Fibroblast of skin of scalp (primary cell): Measurements from ENCODE around the gene PLEKHA5.
"Not testable (repeated sequence)": the region's sequence is repeated elsewhere in the genome, so short reads cannot be mapped to it uniquely, and the experiment has no call there.

Experiments
- DNase-seq: peaks from one replicate; pipeline ENCODE4 v3.0.0-alpha.2; 2013

PLEKHA5 gene

DNA sequence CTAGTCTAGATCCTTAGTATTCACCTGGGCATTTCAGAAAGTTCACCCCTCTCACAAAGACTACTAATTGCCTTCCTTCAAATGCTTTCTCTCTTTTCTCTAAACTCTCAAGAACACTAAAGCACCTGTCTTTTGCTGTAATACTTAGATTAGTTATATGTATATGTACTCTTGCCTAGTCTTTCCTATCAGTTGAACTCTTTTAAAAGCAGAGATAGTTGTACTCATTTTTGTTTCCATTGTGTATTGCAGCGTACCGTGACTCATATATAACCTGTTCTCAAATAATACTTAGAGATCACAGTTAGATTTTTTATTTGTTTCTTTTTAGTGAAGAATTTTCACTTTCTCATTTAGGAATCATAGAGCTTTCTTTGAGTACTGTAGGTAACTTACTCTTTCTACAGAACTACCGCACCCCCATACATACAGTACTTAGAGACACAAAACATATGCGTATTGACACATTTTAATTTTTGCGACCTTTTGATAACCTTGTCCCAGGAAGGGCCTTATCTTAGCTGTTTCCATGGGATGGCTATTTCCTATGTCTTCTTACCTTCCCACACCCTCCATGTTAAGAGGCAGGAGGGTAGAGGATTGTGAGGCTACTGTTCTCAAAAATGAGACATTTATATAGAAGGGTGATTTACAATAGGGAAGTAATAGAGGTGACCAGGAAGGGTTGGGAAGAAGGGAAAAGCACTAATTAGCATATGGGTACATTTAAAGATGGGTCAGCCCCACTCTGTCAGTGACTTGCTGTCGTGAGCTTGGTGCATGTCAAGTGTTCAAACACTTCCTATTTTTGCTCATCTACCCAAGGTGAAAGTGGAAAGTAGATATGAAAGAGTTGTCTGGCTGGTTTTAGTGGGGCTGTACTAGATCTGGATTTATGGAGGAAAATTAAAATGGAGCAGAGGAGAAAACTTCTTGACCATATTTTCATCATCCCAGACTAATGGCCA lies 74.3 kb downstream of the PLEKHA5 start:
- no peak for DNase-seq

DNA sequence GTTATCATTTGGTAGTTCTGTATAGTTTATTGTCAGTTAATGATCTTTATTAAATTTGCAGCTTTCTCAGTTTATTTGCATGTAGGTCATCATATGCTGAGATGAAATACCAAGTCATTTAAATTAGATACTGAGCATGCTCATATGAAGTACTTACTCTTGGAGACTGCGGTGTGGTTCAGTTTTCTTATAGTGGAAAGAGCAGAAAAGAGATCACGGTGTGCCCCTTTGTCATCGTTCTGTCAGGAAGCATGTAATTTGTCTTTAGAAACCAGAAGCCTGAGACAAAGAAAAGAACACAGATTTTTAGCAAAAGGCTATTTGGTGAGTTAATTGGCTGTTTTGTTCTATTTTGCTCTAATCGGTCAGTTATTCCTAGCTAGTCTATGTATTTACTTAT lies 75.6 kb downstream of the PLEKHA5 start:
- no peak for DNase-seq

DNA sequence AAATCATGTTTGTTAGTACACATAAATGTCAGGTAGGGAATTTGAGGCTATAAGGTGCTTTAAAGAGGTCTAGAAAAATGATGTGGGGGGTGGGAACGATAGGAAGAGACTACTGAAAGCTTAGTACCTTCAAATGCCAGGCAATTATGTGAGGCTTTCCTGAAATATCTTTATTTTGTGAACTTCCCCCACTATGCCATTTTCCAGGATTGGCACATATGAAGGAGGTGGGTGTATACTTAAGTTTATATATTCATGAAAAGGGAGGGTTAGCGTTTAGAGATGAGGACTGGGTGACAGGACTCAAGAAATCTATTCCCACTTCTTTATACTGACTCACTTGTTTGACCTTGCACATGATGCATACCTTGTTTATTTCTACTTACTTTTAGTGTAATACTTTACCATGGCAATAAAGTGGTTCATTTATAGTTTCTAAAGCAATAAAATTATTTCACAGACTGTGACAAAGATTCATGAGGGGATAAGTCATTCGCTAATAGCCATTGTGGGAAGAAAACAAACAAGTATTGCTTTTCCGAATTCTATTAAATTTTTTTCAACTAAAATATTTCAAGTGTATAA lies 77.1 kb downstream of the PLEKHA5 start:
- DNase-seq = no peak

DNA sequence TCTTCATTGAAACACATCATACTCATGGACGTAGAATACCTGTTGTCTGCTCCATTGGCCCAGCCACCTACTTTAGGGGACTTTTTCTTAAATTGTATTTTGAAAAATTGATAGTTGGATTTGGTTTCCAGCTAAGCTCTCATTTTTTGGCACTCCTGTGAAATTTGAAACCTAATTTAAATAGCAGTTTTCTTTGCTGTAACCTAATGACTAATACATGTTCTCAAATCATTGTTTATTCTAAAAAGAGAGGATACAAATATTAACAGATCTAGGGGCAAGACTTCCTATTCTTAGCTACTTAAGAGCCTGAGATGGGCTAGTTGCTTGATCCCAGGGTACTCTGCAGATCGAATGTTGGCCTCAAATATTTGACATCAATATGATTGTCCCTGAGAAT lies 78.9 kb downstream of the PLEKHA5 start:
- DNase-seq = no peak

DNA sequence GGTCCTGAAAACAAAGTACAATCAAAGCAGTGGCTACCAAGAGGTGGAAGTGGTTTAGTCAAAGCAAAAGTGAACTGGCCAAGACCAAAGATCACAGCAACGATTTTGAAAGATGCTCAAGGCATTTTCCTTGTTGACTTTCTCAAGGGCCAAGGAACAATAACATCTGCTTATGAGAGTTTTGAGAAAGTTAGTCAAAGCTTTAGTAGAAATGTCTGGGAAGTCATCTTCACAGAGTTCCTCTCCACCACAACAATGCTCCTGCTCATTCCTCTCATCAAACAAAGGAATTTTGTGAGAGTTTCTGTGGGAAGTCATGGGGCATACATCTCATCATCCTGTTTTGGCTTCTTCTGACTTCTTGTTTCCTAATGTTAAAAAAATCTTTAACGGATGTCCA lies 80.1 kb downstream of the PLEKHA5 start:
- peak; percentile 69 for DNase-seq

DNA sequence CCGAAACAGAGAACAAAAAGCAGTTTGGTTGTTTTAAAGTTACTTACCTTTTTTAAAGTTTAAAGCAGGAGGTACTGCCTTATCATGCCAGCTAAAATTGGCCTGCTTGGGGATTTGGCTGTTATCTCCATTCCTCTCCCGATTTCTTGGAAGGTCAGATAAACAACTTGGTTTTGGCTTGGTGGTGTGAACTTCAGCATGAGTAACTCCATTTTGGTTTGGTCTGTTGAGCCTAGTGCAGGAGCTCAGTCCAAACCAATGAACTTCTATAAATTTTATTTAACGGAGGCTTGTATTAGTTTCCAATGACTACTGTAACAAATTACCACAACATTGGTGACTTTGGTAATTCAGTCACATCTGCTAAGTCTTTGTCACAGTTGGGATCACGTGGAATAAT lies 82.3 kb downstream of the PLEKHA5 start:
- DNase-seq = no peak

DNA sequence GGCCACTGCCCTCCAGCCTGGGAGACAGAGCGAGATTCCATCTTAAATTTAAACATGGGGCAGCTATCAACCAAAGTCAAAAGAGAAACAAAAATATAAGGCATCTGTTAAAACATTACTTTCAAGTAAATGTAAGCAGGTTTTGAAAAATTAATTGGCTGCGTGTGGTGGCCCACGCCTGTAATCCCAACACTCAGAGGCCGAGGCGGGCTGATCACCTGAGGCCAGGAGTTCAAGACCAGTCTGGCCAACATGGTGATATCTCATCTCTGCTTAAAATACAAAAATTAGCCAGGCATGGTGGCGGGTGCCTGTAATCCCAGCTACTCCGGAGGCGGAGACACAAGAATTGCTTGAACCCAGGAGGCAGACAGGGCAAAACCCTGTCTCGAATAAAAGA lies 82.7 kb downstream of the PLEKHA5 start:
- no peak for DNase-seq

DNA sequence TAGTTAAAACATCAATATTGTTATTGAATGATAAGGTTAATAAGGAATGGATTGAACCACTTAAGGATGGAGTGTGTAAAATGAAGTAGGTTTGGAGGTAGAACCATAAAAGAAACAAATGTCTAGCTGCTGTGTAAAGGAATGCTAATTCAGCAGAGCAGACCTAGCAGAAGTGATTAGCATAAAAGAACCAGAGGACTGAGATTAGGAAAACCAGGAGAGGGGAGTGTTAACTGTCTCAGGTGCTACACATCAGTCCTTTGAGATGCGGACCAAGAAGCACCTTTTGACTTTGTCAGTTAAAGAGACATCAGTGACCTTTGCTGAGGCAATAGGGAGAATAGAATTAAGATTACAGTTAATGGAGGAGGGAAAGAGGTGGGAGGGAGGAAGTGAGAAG lies 84.5 kb downstream of the PLEKHA5 start:
- no peak for DNase-seq

DNA sequence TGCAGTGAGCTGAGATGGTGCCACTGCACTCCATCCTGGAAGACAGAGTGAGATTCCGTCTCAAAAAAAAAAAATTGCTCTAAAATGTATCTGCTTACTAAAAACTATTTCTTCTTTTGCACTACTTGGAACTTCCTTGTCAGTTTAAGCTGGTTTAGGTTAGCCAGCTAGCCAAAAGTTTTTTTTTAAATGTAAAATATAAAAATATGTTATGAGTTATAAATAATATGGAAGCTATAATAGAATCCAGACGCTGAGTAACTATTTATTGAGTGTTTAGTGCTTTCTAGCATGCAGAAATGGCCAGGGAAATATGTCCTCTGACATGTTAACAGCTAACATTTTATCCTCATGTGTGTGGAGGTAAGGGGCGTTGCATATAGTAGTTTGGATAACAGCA lies 85.6 kb downstream of the PLEKHA5 start:
- no peak for DNase-seq

DNA sequence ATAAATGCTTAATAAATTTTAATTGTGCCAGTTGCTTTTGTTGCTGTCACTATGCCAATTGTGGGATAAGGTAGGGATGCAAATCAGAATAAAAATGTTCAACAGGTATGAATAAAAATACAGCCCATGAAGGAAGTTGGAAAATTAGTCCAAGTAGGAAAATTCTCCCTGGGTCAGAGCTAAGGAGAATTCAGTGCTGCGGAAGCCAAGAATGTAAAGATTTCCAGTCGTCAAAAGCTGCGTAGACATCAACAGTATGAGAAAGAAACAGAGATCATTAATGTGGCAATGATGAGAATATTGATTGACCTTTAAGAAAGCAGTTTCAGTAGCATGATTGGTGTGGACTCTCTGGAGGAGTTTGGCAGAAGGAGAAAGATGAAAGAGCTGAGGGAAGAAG lies 87.9 kb downstream of the PLEKHA5 start:
- no peak for DNase-seq

DNA sequence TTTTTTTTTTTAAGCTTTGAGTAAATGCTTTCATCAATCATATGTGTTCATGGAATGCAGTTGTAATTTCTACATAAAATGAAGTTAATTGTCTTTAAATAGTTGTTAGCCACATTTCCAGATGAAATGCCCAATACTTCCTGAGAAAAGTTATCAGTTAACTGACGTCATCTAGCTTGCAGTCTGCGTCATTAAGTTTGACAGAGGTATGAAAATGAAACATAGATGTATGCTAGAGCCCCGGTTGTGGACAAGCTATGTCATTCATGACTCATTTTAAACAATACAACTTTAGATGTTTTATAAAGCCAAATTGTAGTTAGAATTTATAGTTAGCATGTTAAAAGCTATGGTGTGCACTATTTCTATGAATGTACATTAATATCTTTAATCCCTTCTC lies 90.7 kb downstream of the PLEKHA5 start:
- DNase-seq = peak; percentile 53

DNA sequence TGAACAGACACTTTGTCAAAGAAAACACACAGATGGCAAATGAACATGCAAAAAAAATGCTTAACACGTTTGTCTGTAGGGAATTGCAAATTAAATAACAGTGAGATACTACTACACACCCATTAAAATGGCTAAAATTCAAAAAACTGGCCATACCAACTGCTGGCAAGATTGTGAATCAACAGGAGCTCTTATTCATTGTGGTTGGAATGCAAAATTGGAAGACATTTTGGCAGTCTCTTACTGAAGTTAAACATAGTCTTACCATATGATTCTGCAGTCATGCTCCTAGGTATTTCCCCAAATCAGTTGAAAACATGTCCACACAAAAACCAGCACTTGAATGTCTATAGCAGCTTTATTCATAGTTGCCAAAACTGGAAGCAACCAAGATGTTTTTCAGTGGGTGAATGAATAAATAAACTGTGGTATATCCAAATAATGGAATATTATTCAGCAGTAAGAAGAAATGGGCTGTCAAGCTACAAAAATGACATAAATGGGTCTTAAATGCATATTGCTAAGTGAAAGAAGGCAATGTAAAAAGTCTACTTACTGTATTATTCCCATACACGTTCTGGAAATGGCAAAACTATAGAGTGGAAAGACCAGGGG lies 91.4 kb downstream of the PLEKHA5 start:
- peak; percentile 78 for DNase-seq

DNA sequence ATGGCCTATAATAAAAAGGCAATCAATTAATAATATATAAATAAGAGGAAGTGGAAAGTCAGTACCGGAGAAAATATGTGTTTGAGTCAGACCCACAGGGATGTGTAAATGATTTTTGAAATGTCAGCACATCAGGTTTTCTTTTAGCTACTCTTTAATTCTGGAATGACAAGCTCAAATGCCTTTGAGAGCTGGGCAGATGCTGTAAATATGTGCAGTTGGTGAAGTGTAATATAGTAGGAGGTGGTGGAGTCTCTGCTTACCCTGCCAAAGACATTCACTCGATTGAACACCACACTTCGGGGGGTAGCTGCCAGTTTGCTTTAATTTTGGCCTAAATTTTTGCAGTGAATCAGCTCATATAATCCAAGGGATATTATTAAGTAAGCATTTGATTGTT lies 93.0 kb downstream of the PLEKHA5 start:
- no peak for DNase-seq

DNA sequence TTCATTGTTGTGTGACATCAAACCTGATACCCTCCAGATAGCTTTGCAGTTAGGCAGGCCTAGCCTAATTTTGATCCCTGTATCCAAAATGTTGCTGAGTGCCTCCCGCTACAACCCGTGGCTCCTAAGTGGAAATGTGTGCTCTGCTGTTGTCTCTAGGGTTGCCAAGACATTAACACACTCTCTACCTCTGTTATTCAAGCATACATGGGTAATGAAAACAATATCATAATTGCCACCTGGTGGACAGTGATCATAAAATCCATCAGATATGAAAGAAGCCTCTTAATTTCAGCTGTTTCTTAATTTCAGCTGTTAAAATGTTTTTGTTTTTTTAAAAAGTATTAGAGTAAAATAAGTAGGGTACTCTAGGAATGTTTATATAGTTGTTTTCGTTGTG lies 93.5 kb downstream of the PLEKHA5 start:
- DNase-seq = no peak

DNA sequence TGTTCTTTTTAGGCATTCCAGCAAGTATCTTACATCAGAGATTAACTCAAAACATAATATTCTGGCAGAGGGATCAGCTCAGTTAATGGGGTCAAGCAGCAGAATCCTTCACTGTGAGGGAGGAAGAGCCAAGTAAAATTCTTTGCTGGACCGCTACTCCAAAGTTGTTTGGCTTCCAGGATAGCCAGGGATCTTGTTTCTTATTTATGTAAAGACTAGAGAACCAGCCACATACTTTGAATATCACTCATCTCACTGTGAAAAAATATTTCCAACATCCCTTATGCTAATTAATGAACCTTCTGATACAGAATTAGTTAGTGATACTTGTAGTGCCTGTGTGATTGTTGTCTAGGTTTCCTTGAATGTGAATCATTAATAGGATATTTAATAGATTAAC lies 94.2 kb downstream of the PLEKHA5 start:
- peak; percentile 56 for DNase-seq

DNA sequence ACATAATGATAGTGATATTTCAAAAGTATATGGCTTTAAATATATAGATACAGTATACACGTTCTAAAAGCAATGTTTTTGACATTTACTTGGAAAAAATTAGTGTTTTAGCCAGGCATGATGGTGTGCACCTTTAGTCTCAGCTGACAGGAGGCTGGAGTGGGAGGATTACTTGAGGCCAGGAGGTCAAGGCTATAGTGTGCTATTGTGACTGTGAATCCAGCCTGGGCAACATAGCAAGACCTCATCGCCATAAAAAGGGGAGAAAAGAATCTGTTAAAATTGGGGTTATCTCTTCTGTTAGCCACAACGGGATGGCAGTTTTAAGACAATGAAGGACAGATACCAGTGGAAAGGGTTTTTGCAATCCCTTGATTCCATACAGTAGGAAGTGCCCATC lies 95.2 kb downstream of the PLEKHA5 start:
- no peak for DNase-seq

DNA sequence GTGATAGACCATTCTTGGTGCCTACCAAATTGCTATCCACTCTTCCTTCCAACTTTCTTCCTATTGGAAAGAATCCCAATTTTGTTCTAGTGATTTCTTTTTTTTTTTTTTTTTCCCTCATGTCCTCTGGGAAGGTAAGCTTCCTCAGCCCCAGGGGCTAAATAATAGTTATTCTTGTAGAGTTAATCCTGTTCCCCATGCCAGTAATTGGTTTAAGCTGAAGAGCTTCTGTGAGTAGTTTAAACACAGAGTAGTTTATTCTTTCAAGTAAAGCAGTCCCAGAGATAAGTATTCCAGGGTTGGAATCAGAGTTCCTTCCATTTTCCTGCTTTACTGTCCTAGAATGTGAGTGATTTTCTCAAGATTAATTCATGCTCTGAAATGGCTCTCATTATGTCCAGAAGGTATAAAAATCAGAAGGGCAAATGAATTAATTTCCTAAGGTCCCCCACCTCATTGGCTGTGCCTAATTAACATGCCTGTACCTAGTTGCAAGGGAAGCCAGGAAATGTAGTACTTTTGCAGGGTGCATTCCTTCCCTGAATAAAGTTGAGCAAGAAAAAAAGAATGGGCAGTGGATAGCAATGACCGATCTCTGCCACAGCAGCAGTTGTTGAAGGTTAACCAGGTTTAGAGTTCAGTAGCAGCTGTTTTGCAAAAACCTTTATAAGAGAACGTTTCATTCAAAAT lies 97.8 kb downstream of the PLEKHA5 start:
- DNase-seq = no peak

DNA sequence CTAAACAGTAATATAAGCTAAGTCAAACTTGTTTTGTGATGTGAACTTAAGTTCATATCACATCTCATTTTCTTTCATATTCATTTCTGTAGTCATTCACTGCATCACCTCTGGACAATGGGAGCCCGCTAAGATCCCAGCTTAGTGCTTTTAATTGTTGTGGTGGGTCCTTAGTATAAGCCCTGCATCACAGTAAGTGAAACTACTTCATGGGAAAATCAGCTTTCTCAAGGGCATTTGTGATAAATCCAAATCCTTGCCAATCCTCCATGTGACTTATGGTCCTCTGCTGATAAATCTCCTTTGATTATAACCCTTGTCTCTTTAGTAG lies 98.3 kb downstream of the PLEKHA5 start:
- no peak for DNase-seq

DNA sequence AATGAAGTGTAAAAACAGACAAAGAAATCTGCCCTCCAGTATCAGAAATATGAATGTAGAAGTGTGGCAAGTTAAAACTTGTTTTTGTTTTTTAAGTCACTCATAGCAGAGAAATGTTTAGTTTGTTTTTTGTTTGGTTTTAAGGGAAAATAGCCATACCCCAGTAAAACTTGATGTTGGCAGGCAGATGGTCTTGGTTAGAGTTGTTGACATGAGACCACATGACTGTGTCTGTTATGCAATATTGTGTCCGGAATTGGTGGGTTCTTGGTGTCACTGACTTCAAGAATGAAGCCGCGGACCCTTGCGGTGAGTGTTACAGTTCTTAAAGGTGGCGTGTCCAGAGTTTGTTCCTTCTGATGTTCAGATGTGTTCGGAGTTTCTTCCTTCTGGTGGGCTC lies 99.5 kb downstream of the PLEKHA5 start:
- not testable (repeated sequence) for DNase-seq

DNA sequence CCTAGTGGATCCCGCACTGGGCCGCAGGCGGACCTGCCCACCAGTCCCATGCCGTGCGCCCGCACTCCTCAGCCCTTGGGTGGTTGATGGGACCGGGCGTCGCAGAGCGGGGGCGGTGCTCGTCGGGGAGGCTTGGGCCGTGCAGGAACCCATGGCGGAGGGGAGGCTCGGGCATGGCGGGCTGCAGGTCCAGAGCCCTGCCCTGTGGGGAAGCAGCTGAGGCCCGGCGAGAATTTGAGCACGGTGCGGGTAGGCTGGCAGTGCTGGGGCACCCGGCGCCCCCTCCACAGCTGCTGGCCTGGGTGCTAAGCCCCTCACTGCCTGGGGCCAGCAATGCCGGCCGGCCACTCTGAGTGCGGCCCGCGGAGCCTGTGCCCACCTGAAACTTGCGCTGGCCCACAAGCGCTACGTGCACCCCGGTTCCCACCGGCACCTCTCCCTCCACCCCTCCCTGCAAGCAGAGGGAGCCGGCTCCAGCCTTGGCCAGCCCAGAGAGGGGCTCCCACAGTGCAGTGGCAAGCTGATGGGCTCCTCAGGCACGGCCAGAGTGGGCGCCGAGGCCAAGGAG lies 100.8 kb downstream of the PLEKHA5 start:
- DNase-seq = no peak

DNA sequence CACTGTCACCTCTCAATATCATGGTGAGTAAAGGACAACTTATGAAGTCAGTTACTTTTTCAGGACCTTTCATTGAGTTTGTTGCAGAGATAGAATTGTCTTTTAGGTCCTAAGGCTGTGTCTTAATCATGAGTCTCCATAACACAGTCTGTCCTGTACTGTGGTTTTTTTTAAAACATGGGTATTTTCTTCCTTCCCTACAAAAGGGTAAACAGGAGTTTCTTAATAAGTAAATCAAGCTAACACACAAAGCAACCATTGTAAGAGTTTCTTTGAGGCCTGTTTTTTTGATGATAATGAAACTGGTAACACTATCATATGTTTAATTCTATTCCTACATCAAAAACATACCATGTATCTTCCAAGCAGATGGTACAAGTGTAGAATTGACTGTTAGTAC lies 101.4 kb downstream of the PLEKHA5 start:
- no peak for DNase-seq

DNA sequence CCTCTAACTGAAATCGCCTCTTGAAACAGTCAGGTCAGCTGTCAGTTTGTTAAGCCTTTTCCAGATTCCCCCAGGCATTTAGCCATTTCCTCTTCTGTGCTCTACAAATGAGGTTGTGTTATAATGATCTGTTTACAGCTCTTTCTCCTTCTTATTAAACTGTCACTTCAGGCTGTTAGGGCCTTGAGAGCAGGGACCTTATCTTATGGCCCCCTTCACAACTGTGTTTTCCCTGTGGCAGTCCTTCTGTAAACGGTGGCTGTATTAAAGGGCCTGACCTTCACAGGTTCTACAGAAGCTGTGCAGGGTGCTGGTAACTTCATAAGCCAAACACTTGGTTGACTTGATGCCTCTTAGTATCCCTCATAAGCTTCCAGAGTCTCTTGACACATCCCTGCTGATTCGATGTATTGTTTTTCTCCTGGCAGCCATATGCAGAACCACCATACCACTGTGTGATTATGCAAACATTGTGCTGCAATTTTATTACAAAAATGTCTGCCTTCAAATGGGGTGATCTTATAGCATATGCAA lies 104.7 kb downstream of the PLEKHA5 start:
- no peak for DNase-seq
